Measurements from ENCODE around the gene PHC3.

DNA sequence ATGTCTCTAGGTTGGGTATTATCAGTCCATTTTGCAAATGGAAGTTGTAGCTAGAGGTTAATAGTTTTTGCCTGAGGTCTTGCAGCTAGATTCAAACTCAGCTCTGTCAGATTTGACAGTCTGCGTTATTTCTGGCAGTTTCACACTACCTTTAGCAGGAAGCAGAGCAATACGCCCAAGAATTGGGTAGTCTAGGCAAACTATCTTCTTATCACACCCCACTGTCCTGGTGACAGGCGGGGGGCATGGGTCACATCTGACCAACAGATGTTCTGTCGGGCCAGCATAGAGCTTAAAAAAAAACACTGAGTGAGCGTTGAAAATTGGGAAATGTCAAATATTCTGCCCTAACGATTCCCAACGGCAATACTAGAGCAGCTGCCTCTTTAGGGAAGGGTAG is 138.0 kb downstream of the PHC3 start:
- TF ChIP-seq EZH2 (IDR thresholded peaks at IDR 0.05; ENCODE audit: borderline replicate concordance, insufficient read depth, low read length, poor library complexity, severe bottlenecking), result no peak
- TF ChIP-seq, protein P1, sequence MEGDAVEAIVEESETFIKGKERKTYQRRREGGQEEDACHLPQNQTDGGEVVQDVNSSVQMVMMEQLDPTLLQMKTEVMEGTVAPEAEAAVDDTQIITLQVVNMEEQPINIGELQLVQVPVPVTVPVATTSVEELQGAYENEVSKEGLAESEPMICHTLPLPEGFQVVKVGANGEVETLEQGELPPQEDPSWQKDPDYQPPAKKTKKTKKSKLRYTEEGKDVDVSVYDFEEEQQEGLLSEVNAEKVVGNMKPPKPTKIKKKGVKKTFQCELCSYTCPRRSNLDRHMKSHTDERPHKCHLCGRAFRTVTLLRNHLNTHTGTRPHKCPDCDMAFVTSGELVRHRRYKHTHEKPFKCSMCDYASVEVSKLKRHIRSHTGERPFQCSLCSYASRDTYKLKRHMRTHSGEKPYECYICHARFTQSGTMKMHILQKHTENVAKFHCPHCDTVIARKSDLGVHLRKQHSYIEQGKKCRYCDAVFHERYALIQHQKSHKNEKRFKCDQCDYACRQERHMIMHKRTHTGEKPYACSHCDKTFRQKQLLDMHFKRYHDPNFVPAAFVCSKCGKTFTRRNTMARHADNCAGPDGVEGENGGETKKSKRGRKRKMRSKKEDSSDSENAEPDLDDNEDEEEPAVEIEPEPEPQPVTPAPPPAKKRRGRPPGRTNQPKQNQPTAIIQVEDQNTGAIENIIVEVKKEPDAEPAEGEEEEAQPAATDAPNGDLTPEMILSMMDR (IDR thresholded peaks at IDR 0.05; ENCODE audit: poor library complexity, severe bottlenecking), result no peak

Measured in neural cell (in vitro differentiated cells).